MCF 10A (cell line): Measurements from ENCODE around the gene ASPSCR1. TPM values are rescaled to one million over a fixed set of nuclear protein-coding genes. Genes with fewer than 3 reads are reported as not detected.

Source experiments
- BruUV-seq: library from RNA; stranded (reverse); fragments of 400-500 nt; replicated peaks from 2 replicates; lab custom pipeline; 2021; lab: Mats Ljungman, UMichigan
- CTCF ChIA-PET: fragments of 300-600 bp; sonication (Branson Sonifier 250); formaldehyde crosslinking; extraction: SDS; loops from one replicate; lab custom pipeline; 2021; ENCODE audit warnings: antibody characterized with exemption, inconsistent platforms; lab: Yijun Ruan, JAX
- POLR2A ChIA-PET: fragments of 300-600, 350-650 bp; sonication (Branson Sonifier 250); formaldehyde crosslinking; extraction: SDS; loops from one replicate; lab custom pipeline; 2020; ENCODE audit warnings: antibody characterized with exemption, inconsistent platforms; lab: Yijun Ruan, JAX
- DNase-seq: peaks from one replicate; pipeline ENCODE4 v3.0.0-alpha.2; 2018; ENCODE audit not compliant: unreplicated experiment
- H3K27ac Mint-ChIP-seq: one replicate; pipeline ENCODE4 v1.8.0; 2022; ENCODE audit warnings: mild to moderate bottlenecking, low read depth, mixed read lengths; ENCODE audit not compliant: unreplicated experiment
- H3K27me3 Mint-ChIP-seq: one replicate; pipeline ENCODE4 v1.8.0; 2022; ENCODE audit warnings: mixed read lengths; ENCODE audit not compliant: insufficient read depth, unreplicated experiment
- H3K36me3 Mint-ChIP-seq: one replicate; pipeline ENCODE4 v1.8.0; 2022; ENCODE audit warnings: mild to moderate bottlenecking, moderate library complexity, mixed read lengths; ENCODE audit not compliant: insufficient read depth, unreplicated experiment
- H3K4me1 Mint-ChIP-seq: one replicate; pipeline ENCODE4 v1.8.0; 2022; ENCODE audit warnings: mixed read lengths; ENCODE audit not compliant: insufficient read depth, unreplicated experiment
- H3K4me3 Mint-ChIP-seq: one replicate; pipeline ENCODE4 v1.8.0; 2022; ENCODE audit warnings: mild to moderate bottlenecking, moderate library complexity, mixed read lengths; ENCODE audit not compliant: unreplicated experiment
- H3K9me3 Mint-ChIP-seq: one replicate; pipeline ENCODE4 v1.8.0; 2022; ENCODE audit warnings: mixed read lengths; ENCODE audit not compliant: unreplicated experiment
- intact Hi-C: fragments of 100-400 bp; cut with micrococcal nuclease; formaldehyde crosslinking; loops from 2 replicates; pipeline ENCODE4 v1.14.1; 2022
- total RNA-seq: library from RNA; stranded (reverse); gene quantifications from 2 replicates; pipeline ENCODE4 v1.2.3, GENCODE V29; 2022
- TF ChIP-seq, protein P1 (sequence below): fragments of 200-600 bp; IDR thresholded peaks from one replicate; pipeline ENCODE4 v1.8.0; 2022; ENCODE audit warnings: antibody characterized with exemption, mild to moderate bottlenecking; ENCODE audit not compliant: unreplicated experiment

ASPSCR1 gene
- total RNA-seq, 1 experiment from 2014 or later = 29.7 TPM

DNA sequence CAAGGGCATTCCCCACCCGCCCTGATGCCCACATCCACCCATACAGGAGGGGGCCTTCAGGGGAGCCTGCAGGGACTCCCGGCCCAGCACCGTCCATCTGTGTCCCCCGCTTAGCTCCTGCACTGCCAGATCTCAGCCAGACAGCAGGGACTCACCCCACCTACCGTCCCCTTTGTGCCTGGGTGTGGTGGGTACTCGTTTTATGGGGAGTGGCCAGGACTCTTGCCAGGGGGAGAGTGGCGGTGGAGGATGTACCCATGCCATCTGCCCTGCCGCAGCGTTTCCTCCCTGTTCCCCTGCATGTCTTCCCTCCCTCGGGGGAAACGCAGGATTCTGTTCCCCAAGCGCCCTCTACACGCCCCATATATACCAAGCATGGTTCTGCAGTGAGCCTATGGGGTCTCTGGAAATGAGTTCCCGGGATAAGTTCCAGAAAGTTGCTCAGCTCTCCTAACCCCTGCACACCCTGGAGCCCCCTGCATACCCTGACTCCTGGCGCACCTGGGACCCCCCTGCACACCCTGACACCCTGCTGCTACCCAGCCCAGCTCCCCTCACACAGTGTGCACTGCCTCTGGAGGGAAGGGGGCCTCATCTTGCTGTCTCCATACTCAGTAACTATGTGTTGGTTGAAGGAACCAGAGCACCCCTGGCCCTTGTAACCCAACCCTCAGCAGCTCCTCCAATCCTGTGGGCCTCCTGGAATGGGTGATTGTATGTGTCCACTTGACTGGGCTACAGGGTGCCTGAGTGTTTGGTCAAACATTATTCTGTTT is 45.7 kb upstream of the ASPSCR1 start:
- Mint-ChIP-seq H3K27ac (no peak overlapping the region), H3K4me3 (no peak overlapping the region), H3K36me3 (peaks cover 7% of the 10 kb centered on the region), H3K9me3 (no peaks in the 10 kb centered on the region), H3K27me3 (no peaks in the 10 kb centered on the region), H3K4me1 (peaks cover 11% of the 10 kb centered on the region)
- ChIA-PET POLR2A (no interaction called here), CTCF (interaction anchor here (0.7 kb wide), 1 partner anchor 12 kb away, joined by 3 read pairs; no protein-coding TSS in a partner anchor)
- no peak for DNase-seq
- no TSS peak for BruUV-seq
- TF ChIP-seq, protein P1, sequence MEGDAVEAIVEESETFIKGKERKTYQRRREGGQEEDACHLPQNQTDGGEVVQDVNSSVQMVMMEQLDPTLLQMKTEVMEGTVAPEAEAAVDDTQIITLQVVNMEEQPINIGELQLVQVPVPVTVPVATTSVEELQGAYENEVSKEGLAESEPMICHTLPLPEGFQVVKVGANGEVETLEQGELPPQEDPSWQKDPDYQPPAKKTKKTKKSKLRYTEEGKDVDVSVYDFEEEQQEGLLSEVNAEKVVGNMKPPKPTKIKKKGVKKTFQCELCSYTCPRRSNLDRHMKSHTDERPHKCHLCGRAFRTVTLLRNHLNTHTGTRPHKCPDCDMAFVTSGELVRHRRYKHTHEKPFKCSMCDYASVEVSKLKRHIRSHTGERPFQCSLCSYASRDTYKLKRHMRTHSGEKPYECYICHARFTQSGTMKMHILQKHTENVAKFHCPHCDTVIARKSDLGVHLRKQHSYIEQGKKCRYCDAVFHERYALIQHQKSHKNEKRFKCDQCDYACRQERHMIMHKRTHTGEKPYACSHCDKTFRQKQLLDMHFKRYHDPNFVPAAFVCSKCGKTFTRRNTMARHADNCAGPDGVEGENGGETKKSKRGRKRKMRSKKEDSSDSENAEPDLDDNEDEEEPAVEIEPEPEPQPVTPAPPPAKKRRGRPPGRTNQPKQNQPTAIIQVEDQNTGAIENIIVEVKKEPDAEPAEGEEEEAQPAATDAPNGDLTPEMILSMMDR = no peak
- intact Hi-C loops = no loop called here

GRCh38 chr17:81932333-81932983 is 45.0 kb upstream of the ASPSCR1 start:
- intact Hi-C loops = no loop called here
- no peaks in the 10 kb centered on the region for H3K9me3 Mint-ChIP-seq
- H3K4me3 Mint-ChIP-seq = no peak overlapping the region
- no peak overlapping the region for H3K27ac Mint-ChIP-seq
- DNase-seq = no peak
- H3K36me3 Mint-ChIP-seq = peaks cover 7% of the 10 kb centered on the region
- CTCF ChIA-PET = interaction anchor here (0.7 to 1.8 kb wide), 2 partner anchors 11 to 89 kb away, joined by 3 to 5 read pairs; no protein-coding TSS in a partner anchor
- H3K27me3 Mint-ChIP-seq = no peaks in the 10 kb centered on the region
- peaks cover 11% of the 10 kb centered on the region for H3K4me1 Mint-ChIP-seq
- TSS peak; percentile 64 for BruUV-seq
- POLR2A ChIA-PET = no interaction called here
- TF ChIP-seq, protein P1 = no peak

GRCh38 chr17:81933178-81933699 is 44.2 kb upstream of the ASPSCR1 start:
- no TSS peak for BruUV-seq
- CTCF ChIA-PET = interaction anchor here (1.8 kb wide), 1 partner anchor 88 kb away, joined by 5 read pairs; no protein-coding TSS in a partner anchor

More at GRCh38 chr17:81933178-81933699, 44.2 kb upstream of the ASPSCR1 start:
- DNase-seq = no peak
- Mint-ChIP-seq H3K27me3 (no peaks in the 10 kb centered on the region), H3K4me3 (no peak overlapping the region), H3K4me1 (peaks cover 11% of the 10 kb centered on the region), H3K27ac (no peak overlapping the region), H3K9me3 (no peaks in the 10 kb centered on the region), H3K36me3 (peaks cover 7% of the 10 kb centered on the region)
- POLR2A ChIA-PET = no interaction called here
- intact Hi-C loops = no loop called here
- TF ChIP-seq, protein P1 = no peak
